Fibroblast of mammary gland (primary cell): Measurements from ENCODE around the gene DRD5.

Experiments used
- DNase-seq: peaks from one replicate; pipeline ENCODE4 v3.0.0-alpha.2; 2010; ENCODE audit warnings: low read depth
- H3K4me3 ChIP-seq: 2 replicates; pipeline ENCODE4 v1.5.1; 2011; ENCODE audit warnings: low read depth, mild to moderate bottlenecking, low read length, moderate library complexity; ENCODE audit not compliant: control insufficient read depth
- TF ChIP-seq, protein P1 (sequence below): conservative IDR thresholded peaks from 2 replicates; pipeline ENCODE4 v1.5.1; 2011; ENCODE audit warnings: low read depth, low read length, inconsistent platforms; ENCODE audit not compliant: control insufficient read depth, insufficient read depth

Gene DRD5

GRCh38 chr4:9816285-9816684 is 34.9 kb downstream of the DRD5 start:
- TF ChIP-seq, protein P1, sequence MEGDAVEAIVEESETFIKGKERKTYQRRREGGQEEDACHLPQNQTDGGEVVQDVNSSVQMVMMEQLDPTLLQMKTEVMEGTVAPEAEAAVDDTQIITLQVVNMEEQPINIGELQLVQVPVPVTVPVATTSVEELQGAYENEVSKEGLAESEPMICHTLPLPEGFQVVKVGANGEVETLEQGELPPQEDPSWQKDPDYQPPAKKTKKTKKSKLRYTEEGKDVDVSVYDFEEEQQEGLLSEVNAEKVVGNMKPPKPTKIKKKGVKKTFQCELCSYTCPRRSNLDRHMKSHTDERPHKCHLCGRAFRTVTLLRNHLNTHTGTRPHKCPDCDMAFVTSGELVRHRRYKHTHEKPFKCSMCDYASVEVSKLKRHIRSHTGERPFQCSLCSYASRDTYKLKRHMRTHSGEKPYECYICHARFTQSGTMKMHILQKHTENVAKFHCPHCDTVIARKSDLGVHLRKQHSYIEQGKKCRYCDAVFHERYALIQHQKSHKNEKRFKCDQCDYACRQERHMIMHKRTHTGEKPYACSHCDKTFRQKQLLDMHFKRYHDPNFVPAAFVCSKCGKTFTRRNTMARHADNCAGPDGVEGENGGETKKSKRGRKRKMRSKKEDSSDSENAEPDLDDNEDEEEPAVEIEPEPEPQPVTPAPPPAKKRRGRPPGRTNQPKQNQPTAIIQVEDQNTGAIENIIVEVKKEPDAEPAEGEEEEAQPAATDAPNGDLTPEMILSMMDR, result no peak
- no peak for DNase-seq
- no peak overlapping the region for H3K4me3 ChIP-seq

GRCh38 chr4:9820343-9820742 is 38.9 kb downstream of the DRD5 start:
- DNase-seq, result no peak
- TF ChIP-seq, protein P1, result no peak
- no peak overlapping the region for H3K4me3 ChIP-seq

DNA sequence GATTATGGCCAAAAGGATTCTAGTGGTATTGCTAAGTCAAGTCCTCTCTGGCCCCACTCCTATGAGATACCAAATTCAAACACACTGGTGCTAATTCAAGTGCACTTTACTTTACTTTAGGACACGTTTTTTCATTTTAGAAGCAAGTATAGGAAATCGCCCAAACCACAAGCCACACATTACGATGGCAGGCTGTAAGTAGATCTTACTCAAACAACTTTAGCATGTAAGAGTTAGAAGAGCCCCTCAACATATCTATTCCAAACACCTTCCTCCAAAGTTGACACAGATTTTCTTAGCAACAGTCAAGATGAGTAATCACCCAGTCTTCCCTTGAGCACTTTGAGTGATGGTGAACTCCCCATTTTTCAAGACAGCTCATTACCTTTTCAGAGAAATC is 43.6 kb downstream of the DRD5 start:
- no peak for DNase-seq
- H3K4me3 ChIP-seq, result no peak overlapping the region
- TF ChIP-seq, protein P1, result no peak

DNA sequence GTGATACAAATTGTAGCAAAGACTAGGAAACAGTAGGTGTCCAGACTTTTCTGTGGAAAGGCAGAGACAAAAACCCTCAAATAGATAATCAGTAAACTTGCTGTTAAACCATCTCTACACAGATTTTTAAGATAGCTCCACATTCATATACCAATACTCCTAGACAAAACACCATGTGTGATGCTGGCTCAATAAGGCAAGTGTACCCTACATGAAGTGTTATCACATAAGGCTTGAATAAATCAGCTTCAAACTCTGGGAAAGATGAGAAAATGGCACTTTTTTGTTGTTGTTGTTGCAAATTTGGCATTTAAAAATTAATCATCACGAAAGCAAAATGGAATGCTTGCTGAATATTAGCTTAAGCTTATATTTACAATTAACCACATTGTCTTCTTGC is 45.1 kb downstream of the DRD5 start:
- no peak for DNase-seq
- TF ChIP-seq, protein P1, result no peak

GRCh38 chr4:9832640-9833039 is 51.2 kb downstream of the DRD5 start:
- H3K4me3 ChIP-seq, result no peak overlapping the region
- DNase-seq, result no peak
- TF ChIP-seq, protein P1, result no peak

More for the DNA sequence above, 45.1 kb downstream of the DRD5 start:
- no peak overlapping the region for H3K4me3 ChIP-seq

GRCh38 chr4:9833421-9833820 is 52.0 kb downstream of the DRD5 start:
- TF ChIP-seq, protein P1, result no peak
- no peak overlapping the region for H3K4me3 ChIP-seq
- DNase-seq, result no peak
